ENCODE data around the gene CHPF2.

The CHPF2 gene

GRCh38 chr7:151269511-151269910 lies 37.2 kb downstream of the CHPF2 start:
- TF ChIP-seq CTCF (IDR thresholded peaks at IDR 0.05; ENCODE audit: insufficient read depth, missing control alignments), result no peak
- DNase-seq (ENCODE audit: insufficient read length, low spot score) (no peak), FAIRE-seq (no peak)

GRCh38 chr7:151271699-151272355 lies 39.5 kb downstream of the CHPF2 start:
- peak; percentile 14 for TF ChIP-seq CTCF (IDR thresholded peaks at IDR 0.05; ENCODE audit: insufficient read depth, missing control alignments)
- FAIRE-seq (no peak), DNase-seq (ENCODE audit: insufficient read length, low spot score) (no peak)

GRCh38 chr7:151272405-151272804 lies 40.1 kb downstream of the CHPF2 start:
- TF ChIP-seq CTCF (IDR thresholded peaks at IDR 0.05; ENCODE audit: insufficient read depth, missing control alignments), result no peak
- no peak for FAIRE-seq

GRCh38 chr7:151272877-151273276 lies 40.6 kb downstream of the CHPF2 start:
- FAIRE-seq (no peak), DNase-seq (ENCODE audit: insufficient read length, low spot score) (no peak)
- no peak for TF ChIP-seq CTCF (IDR thresholded peaks at IDR 0.05; ENCODE audit: insufficient read depth, missing control alignments)

More at GRCh38 chr7:151272405-151272804, 40.1 kb downstream of the CHPF2 start:
- DNase-seq (ENCODE audit: insufficient read length, low spot score), result no peak

GRCh38 chr7:151273651-151274390 lies 41.5 kb downstream of the CHPF2 start:
- FAIRE-seq (no peak), DNase-seq (ENCODE audit: insufficient read length, low spot score) (no peak)
- no peak for TF ChIP-seq CTCF (IDR thresholded peaks at IDR 0.05; ENCODE audit: insufficient read depth, missing control alignments)

- DNase-seq (ENCODE audit: insufficient read length, low spot score), result no peak
Observed at GRCh38 chr7:151274396-151274795, 42.1 kb downstream of the CHPF2 start.

More at GRCh38 chr7:151274396-151274795, 42.1 kb downstream of the CHPF2 start:
- no peak for FAIRE-seq
- TF ChIP-seq CTCF (IDR thresholded peaks at IDR 0.05; ENCODE audit: insufficient read depth, missing control alignments), result no peak

All from D721Med (cell line).